Calu3 (cell line): ENCODE results near the gene VPS37D. TPM values are rescaled to one million over a fixed set of nuclear protein-coding genes. Genes with fewer than 3 reads are reported as not detected.

ENCODE experiments used
- BruUV-seq: library from RNA; stranded (reverse); fragments of 400-500 nt; replicated peaks from 2 replicates; lab custom pipeline; 2021; lab: Mats Ljungman, UMichigan
- CTCF ChIA-PET: fragments of 300-600 bp; sonication (Branson Sonifier 250); formaldehyde crosslinking; loops from one replicate; lab custom pipeline; 2022; ENCODE audit warnings: antibody characterized with exemption; lab: Charles Lee
- DNase-seq: peaks from one replicate; pipeline ENCODE4 v3.0.0; 2022
- H3K27ac Mint-ChIP-seq: one replicate; pipeline ENCODE4 v1.8.0; 2022; ENCODE audit warnings: mixed read lengths; ENCODE audit not compliant: unreplicated experiment
- H3K27me3 Mint-ChIP-seq: one replicate; pipeline ENCODE4 v1.8.0; 2022; ENCODE audit warnings: mixed read lengths; ENCODE audit not compliant: unreplicated experiment
- H3K36me3 Mint-ChIP-seq: one replicate; pipeline ENCODE4 v1.8.0; 2022; ENCODE audit warnings: mild to moderate bottlenecking, moderate library complexity, mixed read lengths; ENCODE audit not compliant: insufficient read depth, unreplicated experiment
- H3K4me1 Mint-ChIP-seq: one replicate; pipeline ENCODE4 v1.8.0; 2022; ENCODE audit warnings: mild to moderate bottlenecking, low read depth, mixed read lengths; ENCODE audit not compliant: unreplicated experiment
- H3K4me3 Mint-ChIP-seq: one replicate; pipeline ENCODE4 v1.8.0; 2022; ENCODE audit warnings: mild to moderate bottlenecking, low read depth, moderate library complexity, mixed read lengths; ENCODE audit not compliant: unreplicated experiment
- H3K9me3 Mint-ChIP-seq: one replicate; pipeline ENCODE4 v1.8.0; 2022; ENCODE audit warnings: low read depth, mixed read lengths; ENCODE audit not compliant: unreplicated experiment
- intact Hi-C: fragments of 100-400 bp; cut with micrococcal nuclease; formaldehyde crosslinking; loops from one replicate; pipeline ENCODE4 v1.10.0; 2022; ENCODE audit not compliant: unreplicated experiment
- total RNA-seq: library from RNA; stranded (reverse); gene quantifications from 2 replicates; pipeline ENCODE4 v1.2.3, GENCODE V29; 2022
- TF ChIP-seq, protein P1 (sequence below): fragments of 200-600 bp; IDR thresholded peaks from one replicate; pipeline ENCODE4 v1.8.0; 2022; ENCODE audit warnings: antibody characterized with exemption; ENCODE audit not compliant: unreplicated experiment

VPS37D gene
- total RNA-seq, 1 experiment from 2014 or later = 0.94 TPM

DNA sequence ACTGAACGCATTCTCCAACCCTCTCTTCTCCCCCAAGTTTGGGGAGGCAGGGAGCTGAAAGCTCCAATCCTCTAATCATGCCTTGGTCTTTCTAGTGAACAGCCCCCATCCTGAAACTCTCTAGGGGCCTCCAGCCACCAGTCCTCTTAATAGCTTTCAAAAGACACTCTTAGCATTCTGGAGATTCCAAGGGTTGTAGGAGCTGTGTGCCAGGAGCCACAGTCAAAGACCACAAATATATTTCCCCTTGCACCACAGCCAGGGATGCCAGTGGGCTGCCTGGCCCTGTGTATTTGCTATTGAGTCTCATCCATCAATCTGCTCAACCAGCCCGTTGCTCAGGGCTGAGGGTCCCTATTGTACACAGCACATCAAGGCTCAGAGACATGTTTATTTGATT lies 24.8 kb upstream of the VPS37D start:
- CTCF ChIA-PET = no interaction called here
- BruUV-seq = no TSS peak
- peaks cover 20% of the 10 kb centered on the region for H3K27me3 Mint-ChIP-seq
- no peak overlapping the region for H3K4me3 Mint-ChIP-seq
- intact Hi-C loops = no loop called here
- H3K9me3 Mint-ChIP-seq = peaks cover 2% of the 10 kb centered on the region
- DNase-seq = no peak
- H3K27ac Mint-ChIP-seq = no peak overlapping the region
- H3K36me3 Mint-ChIP-seq = no peaks in the 10 kb centered on the region
- no peaks in the 10 kb centered on the region for H3K4me1 Mint-ChIP-seq
- TF ChIP-seq, protein P1, sequence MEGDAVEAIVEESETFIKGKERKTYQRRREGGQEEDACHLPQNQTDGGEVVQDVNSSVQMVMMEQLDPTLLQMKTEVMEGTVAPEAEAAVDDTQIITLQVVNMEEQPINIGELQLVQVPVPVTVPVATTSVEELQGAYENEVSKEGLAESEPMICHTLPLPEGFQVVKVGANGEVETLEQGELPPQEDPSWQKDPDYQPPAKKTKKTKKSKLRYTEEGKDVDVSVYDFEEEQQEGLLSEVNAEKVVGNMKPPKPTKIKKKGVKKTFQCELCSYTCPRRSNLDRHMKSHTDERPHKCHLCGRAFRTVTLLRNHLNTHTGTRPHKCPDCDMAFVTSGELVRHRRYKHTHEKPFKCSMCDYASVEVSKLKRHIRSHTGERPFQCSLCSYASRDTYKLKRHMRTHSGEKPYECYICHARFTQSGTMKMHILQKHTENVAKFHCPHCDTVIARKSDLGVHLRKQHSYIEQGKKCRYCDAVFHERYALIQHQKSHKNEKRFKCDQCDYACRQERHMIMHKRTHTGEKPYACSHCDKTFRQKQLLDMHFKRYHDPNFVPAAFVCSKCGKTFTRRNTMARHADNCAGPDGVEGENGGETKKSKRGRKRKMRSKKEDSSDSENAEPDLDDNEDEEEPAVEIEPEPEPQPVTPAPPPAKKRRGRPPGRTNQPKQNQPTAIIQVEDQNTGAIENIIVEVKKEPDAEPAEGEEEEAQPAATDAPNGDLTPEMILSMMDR = no peak

DNA sequence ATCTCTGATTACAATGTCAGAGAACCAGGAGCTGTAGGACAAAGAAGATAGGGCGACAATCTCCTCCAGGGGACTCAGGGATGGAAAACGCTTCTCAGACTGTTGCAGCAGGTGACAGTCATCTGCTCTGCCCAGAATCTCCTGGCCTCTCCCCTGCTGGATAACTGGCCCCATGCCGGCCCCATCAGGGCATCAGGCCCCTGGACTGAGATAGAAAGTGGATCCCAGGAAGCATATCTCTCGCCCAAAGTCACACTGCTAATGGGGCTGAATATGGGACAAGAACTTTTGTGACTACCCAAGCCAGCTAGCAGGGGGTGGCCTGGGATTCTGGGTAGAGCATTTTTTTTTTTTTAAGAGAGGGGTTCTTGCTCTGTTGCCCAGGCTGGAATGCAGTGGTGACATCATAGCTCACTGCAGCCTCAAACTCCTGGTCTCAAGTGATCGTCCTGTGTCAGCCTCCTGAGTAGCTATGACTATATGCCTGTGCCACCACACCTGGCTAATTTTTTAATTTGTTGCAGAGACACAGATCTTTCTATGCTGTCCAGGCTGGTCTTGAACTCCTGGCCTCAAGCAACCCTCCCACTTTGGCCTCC lies 22.8 kb upstream of the VPS37D start:
- Mint-ChIP-seq H3K27me3 (peaks cover 39% of the 10 kb centered on the region), H3K36me3 (no peaks in the 10 kb centered on the region), H3K4me1 (no peaks in the 10 kb centered on the region), H3K9me3 (peaks cover 2% of the 10 kb centered on the region), H3K4me3 (no peak overlapping the region), H3K27ac (no peak overlapping the region)
- CTCF ChIA-PET = interaction anchor here (0.6 kb wide), 1 partner anchor 15 kb away, joined by 3 read pairs; no protein-coding TSS in a partner anchor
- intact Hi-C loops = no loop called here
- no TSS peak for BruUV-seq
- DNase-seq = no peak
- TF ChIP-seq, protein P1 = no peak

DNA sequence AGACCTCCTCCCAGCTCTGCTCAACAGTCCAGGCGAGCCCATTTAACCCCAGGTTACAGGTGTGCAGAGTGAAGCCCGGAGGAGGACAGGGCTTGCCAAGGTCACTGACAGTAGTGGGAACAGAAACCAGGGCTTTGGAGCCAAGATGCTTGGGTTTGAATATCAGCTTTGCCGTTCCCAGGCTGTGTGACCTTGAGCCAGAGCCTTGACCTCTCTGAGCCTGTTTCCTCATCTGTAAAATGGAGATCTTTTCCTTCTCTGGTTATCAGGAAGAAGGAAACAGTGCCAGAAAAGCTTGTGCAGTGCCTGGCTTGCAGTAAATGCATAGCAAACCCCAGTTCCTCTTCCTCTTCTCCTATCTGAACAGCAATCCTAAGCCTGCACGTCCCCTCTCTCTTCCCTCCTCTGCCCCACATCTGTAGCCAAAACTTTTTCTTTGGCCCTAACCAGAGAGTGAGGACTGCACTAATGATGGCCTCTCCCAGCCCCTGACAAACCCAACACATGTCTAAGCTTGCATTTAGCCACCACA lies 21.9 kb upstream of the VPS37D start:
- no peak for DNase-seq
- H3K36me3 Mint-ChIP-seq = no peaks in the 10 kb centered on the region
- H3K27me3 Mint-ChIP-seq = peaks cover 47% of the 10 kb centered on the region
- no TSS peak for BruUV-seq
- no peak overlapping the region for H3K4me3 Mint-ChIP-seq
- H3K9me3 Mint-ChIP-seq = peaks cover 2% of the 10 kb centered on the region
- H3K4me1 Mint-ChIP-seq = no peaks in the 10 kb centered on the region
- TF ChIP-seq, protein P1 = no peak
- CTCF ChIA-PET = no interaction called here
- intact Hi-C loops = no loop called here
- H3K27ac Mint-ChIP-seq = no peak overlapping the region

DNA sequence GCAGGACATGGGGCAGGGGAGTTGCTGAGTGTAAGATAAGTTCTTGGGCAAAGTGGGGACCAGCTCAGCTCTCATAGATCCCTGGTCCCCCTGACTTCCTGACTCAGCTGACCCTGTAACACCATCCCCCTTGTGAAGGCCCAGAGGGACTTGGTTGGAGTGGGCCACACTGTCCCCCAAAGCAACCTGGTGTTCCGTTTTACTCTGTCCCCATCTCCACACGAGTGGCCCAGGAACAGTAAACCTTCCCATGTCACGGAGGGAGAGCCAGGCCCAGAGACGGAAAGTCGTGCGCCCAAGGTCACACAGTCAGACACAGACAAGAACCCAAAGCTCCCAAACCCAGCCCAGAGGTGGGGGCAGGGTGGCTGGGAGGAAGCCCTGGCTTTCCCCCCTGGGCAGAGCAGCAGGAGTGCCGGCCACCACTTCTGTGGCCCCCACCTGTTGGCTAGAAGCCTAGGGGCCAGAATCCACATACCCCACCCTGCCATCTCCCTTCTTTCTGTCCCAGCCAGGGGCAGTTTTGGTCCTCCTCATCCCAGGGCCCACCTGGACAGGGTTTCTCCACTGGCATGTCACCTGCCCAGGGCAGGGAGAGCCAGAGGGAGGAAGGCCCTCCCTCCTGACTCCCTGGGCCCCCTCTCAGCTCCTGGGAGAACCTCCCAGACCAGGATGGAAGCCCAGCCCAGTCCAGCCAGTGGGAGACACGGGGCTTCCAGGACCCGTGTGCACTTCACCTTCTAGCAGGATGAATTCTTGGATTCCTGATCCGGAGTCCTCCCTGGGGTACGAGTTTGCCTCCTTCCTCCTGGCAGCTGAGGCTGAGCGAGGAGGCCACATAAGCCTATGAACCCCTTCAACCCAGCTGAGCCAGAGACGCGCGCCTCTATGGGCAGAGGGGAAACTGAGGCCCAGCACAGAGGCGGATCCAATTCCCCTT lies 20.6 kb upstream of the VPS37D start:
- TF ChIP-seq, protein P1 = no peak
- H3K27ac Mint-ChIP-seq = no peak overlapping the region
- H3K4me3 Mint-ChIP-seq = peak overlapping the region; percentile 55
- H3K4me1 Mint-ChIP-seq = no peaks in the 10 kb centered on the region
- CTCF ChIA-PET = interaction anchor here (1.2 kb wide), 1 partner anchor 22 kb away, joined by 3 read pairs; the partner anchor contains the start of gene MLXIPL
- peaks cover 54% of the 10 kb centered on the region for H3K27me3 Mint-ChIP-seq
- BruUV-seq = no TSS peak
- no peak for DNase-seq
- intact Hi-C loops = no loop called here
- no peaks in the 10 kb centered on the region for H3K9me3 Mint-ChIP-seq
- H3K36me3 Mint-ChIP-seq = no peaks in the 10 kb centered on the region
